ENCODE measurements around the gene ATP2B2. TPM values are rescaled to one million over a fixed set of nuclear protein-coding genes. Genes with fewer than 3 reads are reported as not detected.

Gene ATP2B2
- total and polyA plus RNA-seq, 2 donors (not counting 1 experiment from before 2014, with no cell fraction given), result not detected

DNA sequence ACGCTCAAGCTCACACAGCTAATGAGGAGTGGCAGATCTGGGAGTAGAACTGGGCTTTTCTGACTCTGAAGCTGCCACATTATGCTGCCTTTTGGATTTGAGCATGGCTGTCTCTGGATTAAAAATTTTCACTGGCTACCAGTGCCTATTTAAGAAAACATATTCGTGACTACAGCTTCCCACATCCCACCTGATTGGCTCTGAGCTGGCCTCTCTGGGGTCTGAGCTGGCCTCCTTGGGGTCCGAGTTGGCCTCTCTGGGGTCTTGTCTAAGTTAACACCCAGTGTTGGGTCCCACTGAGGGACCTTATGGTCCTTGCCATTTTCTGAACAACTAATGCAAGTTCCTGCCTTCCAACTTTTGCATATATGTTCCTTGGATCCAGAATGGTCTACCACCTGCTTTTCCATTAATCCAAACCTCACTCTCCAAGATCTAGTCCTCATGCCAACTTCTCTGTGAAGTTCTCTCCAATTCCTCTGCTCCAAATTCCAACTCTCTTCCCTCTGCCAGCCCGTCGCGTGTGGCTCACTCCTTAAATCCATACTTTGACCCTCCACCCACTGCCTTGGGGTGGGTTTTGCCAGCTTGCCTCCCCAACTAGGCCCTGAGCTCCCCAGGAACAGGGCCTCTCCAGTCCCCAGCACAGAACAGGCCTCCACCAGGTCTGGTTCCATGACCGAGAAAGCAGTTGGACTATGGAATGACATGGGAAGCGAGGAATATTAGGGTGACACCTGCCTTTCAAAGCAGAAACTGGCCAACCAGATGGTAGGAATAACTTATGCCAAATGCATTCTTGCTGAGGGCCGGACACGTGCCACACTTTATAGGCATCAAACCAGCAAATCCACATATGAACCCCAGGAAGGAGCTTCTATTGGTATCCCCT lies 42.5 kb downstream of the ATP2B2 start:
- Mint-ChIP-seq H3K27ac (no peak overlapping the region), H3K27me3 (peaks cover 18% of the 10 kb centered on the region), H3K4me3 (no peak overlapping the region), H3K9me3 (ENCODE audit: insufficient read depth) (no peaks in the 10 kb centered on the region), H3K4me1 (peaks cover 11% of the 10 kb centered on the region)
- H4K20me1 ChIP-seq (ENCODE audit: control insufficient read depth, insufficient read depth, low read length, poor library complexity, severe bottlenecking), result no peaks in the 10 kb centered on the region
- no peak overlapping the region for H3K9ac ChIP-seq (ENCODE audit: low read length)
- no peaks in the 10 kb centered on the region for H3K79me2 ChIP-seq (ENCODE audit: control insufficient read depth, insufficient read depth, low read length)
- no peak overlapping the region for H3K4me2 ChIP-seq (replicated peaks; ENCODE audit: low read depth, low read length, poor library complexity, severe bottlenecking)
- no peak overlapping the region for H3K27ac ChIP-seq (ENCODE audit: low read length in 2 of 2)
- no peak for DNase-seq
- H3K4me3 ChIP-seq (ENCODE audit: control extremely low read depth in 1 of 5, extremely low read depth in 1 of 5, insufficient read depth in 1 of 5, low read depth in 2 of 5, low read length in 4 of 5), result no peak overlapping the region
- H3K36me3 ChIP-seq (replicated peaks in 1 of 2; ENCODE audit: control extremely low read depth in 1 of 2, control insufficient read depth in 1 of 2, extremely low read depth in 1 of 2, insufficient read depth in 2 of 2, low read length in 1 of 2), result no peaks in the 10 kb centered on the region
- H3K27me3 ChIP-seq (replicated peaks in 1 of 4; ENCODE audit: control extremely low read depth in 1 of 4, control insufficient read depth in 3 of 4, insufficient read depth in 4 of 4, low read length in 3 of 4), result peaks cover 0 to 22% (median under 1%) of the 10 kb centered on the region in 4 experiments
- intact Hi-C loops (cut with micrococcal nuclease), result no loop called here
- TF ChIP-seq, protein P1, sequence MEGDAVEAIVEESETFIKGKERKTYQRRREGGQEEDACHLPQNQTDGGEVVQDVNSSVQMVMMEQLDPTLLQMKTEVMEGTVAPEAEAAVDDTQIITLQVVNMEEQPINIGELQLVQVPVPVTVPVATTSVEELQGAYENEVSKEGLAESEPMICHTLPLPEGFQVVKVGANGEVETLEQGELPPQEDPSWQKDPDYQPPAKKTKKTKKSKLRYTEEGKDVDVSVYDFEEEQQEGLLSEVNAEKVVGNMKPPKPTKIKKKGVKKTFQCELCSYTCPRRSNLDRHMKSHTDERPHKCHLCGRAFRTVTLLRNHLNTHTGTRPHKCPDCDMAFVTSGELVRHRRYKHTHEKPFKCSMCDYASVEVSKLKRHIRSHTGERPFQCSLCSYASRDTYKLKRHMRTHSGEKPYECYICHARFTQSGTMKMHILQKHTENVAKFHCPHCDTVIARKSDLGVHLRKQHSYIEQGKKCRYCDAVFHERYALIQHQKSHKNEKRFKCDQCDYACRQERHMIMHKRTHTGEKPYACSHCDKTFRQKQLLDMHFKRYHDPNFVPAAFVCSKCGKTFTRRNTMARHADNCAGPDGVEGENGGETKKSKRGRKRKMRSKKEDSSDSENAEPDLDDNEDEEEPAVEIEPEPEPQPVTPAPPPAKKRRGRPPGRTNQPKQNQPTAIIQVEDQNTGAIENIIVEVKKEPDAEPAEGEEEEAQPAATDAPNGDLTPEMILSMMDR (IDR thresholded peaks at IDR 0.05), result no peak
- no peak for TF ChIP-seq EZH2 (IDR thresholded peaks at IDR 0.05; ENCODE audit: borderline replicate concordance, insufficient read depth, low read depth, low read length, poor library complexity, severe bottlenecking)
- CTCF ChIA-PET, result no interaction called here
- peaks cover 0 to 7% (median 0%) of the 10 kb centered on the region in 3 donors for H3K9me3 ChIP-seq (ENCODE audit: control extremely low read depth in 1 of 3, control insufficient read depth in 2 of 3, insufficient read depth in 1 of 3, low read length in 2 of 3)
- H3K4me1 ChIP-seq (ENCODE audit: control insufficient read depth in 2 of 2, insufficient read depth in 2 of 2, low read length in 2 of 2), result peaks cover 2 to 9% of the 10 kb centered on the region in 2 donors
- H2AFZ ChIP-seq (ENCODE audit: insufficient read depth, low read depth, low read length, poor library complexity, severe bottlenecking), result no peak overlapping the region
- 86% methylated on average over 7 of the region's 10 CpGs for WGBS (ENCODE audit: insufficient coverage)
- no peak for ATAC-seq (ENCODE audit: low read depth)
- POLR2A ChIA-PET, result no interaction called here

DNA sequence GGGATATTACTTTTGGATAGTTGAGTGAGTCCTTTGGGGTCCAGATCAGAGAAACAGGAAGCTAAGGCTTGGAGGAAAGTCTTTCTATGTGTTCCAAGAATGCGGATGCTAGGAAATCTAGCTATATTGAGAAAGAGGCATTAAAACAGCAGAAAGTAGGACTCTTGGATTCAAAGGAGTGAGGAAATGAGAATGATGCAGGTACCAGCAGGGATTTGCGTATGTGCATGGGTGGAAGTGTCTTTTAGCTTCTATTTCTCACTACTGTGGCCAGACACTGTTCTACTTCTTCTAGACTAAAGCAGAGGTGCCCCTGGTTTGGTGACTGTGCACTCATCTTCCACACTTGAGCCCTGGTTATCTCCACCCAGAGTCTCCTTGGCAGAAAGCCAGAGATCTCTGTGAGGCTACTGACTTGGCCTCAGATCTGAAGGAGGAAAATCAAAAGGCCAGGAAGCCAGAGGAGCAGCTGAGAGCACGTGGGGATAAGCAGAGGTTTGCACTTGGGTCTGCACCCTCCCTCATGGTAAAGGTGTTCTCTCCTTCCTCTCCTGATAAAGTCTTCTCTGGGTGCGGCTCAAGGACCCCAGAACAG lies 44.3 kb downstream of the ATP2B2 start:
- Mint-ChIP-seq H3K4me3 (no peak overlapping the region), H3K27ac (no peak overlapping the region), H3K4me1 (peaks cover 28% of the 10 kb centered on the region), H3K9me3 (ENCODE audit: insufficient read depth) (no peaks in the 10 kb centered on the region), H3K27me3 (peaks cover 11% of the 10 kb centered on the region)
- no peak overlapping the region for H3K9ac ChIP-seq (ENCODE audit: low read length)
- H3K4me3 ChIP-seq (ENCODE audit: control extremely low read depth in 1 of 5, extremely low read depth in 1 of 5, insufficient read depth in 1 of 5, low read depth in 2 of 5, low read length in 4 of 5), result no peak overlapping the region
- ChIA-PET CTCF (interaction anchor here (0.5 kb wide), 1 partner anchor 162 kb away, joined by 5 read pairs; no protein-coding TSS in a partner anchor), POLR2A (no interaction called here)
- 75% methylated on average over 3 of the region's 4 CpGs for WGBS (ENCODE audit: insufficient coverage)
- ATAC-seq (ENCODE audit: low read depth) (no peak), DNase-seq (no peak)
- no peak overlapping the region for H2AFZ ChIP-seq (ENCODE audit: insufficient read depth, low read depth, low read length, poor library complexity, severe bottlenecking)
- H3K4me1 ChIP-seq (ENCODE audit: control insufficient read depth in 2 of 2, insufficient read depth in 2 of 2, low read length in 2 of 2), result peaks cover 17 to 26% of the 10 kb centered on the region in 2 donors
- H3K9me3 ChIP-seq (ENCODE audit: control extremely low read depth in 1 of 3, control insufficient read depth in 2 of 3, insufficient read depth in 1 of 3, low read length in 2 of 3), result peaks cover 0 to 7% (median 0%) of the 10 kb centered on the region in 3 donors
- intact Hi-C loops (cut with micrococcal nuclease), result no loop called here
- no peaks in the 10 kb centered on the region for H3K79me2 ChIP-seq (ENCODE audit: control insufficient read depth, insufficient read depth, low read length)
- TF ChIP-seq, protein P1 (IDR thresholded peaks at IDR 0.05), result no peak
- H4K20me1 ChIP-seq (ENCODE audit: control insufficient read depth, insufficient read depth, low read length, poor library complexity, severe bottlenecking), result no peaks in the 10 kb centered on the region
- no peak overlapping the region for H3K4me2 ChIP-seq (replicated peaks; ENCODE audit: low read depth, low read length, poor library complexity, severe bottlenecking)
- no peaks in the 10 kb centered on the region for H3K36me3 ChIP-seq (replicated peaks in 1 of 2; ENCODE audit: control extremely low read depth in 1 of 2, control insufficient read depth in 1 of 2, extremely low read depth in 1 of 2, insufficient read depth in 2 of 2, low read length in 1 of 2)
- peaks cover 0 to 13% (median 0%) of the 10 kb centered on the region in 4 experiments for H3K27me3 ChIP-seq (replicated peaks in 1 of 4; ENCODE audit: control extremely low read depth in 1 of 4, control insufficient read depth in 3 of 4, insufficient read depth in 4 of 4, low read length in 3 of 4)
- H3K27ac ChIP-seq (ENCODE audit: low read length in 2 of 2), result no peak overlapping the region

Measured in B cell (primary cell).